HEK293T (cell line): ENCODE data around the gene CD82.

ENCODE experiments used
- CTCF ChIA-PET: fragments of 350-600 bp; formaldehyde crosslinking; extraction: SDS; loops from one replicate; lab custom pipeline; 2021; ENCODE audit warnings: antibody characterized with exemption, inconsistent platforms; lab: Yijun Ruan, JAX
- POLR2A ChIA-PET: fragments of 350-600 bp; formaldehyde crosslinking; extraction: SDS; loops from one replicate; lab custom pipeline; 2020; ENCODE audit warnings: antibody characterized with exemption, inconsistent platforms; lab: Yijun Ruan, JAX
- DNase-seq: peaks from one replicate; pipeline ENCODE4 v3.0.0; 2012; ENCODE audit warnings: mixed read lengths; ENCODE audit errors: extremely low spot score
- ARNT ChIP-seq: fragments of 450-650 bp; IDR thresholded peaks from 2 replicates; pipeline ENCODE4 v1.6.1; 2017; ENCODE audit warnings: mild to moderate bottlenecking
- BHLHE40 ChIP-seq: fragments of 450-650 bp; IDR thresholded peaks from 2 replicates; pipeline ENCODE4 v1.6.1; 2016; ENCODE audit warnings: mild to moderate bottlenecking, moderate library complexity, borderline replicate concordance
- CTBP1 ChIP-seq: fragments of 450-650 bp; IDR thresholded peaks from 2 replicates; pipeline ENCODE4 v1.6.1; 2016; ENCODE audit warnings: borderline replicate concordance
- ELF4 ChIP-seq: fragments of 450-650 bp; IDR thresholded peaks from 2 replicates; pipeline ENCODE4 v1.6.1; 2017; ENCODE audit warnings: antibody characterized with exemption
- FOXA1 ChIP-seq: fragments of 450-650 bp; IDR thresholded peaks from 2 replicates; pipeline ENCODE4 v1.6.1; 2016; ENCODE audit warnings: mild to moderate bottlenecking
- FOXK2 ChIP-seq: fragments of 450-650 bp; IDR thresholded peaks from 2 replicates; pipeline ENCODE4 v1.6.1; 2016; ENCODE audit warnings: mild to moderate bottlenecking
- FOXM1 ChIP-seq: fragments of 450-650 bp; IDR thresholded peaks from 2 replicates; pipeline ENCODE4 v1.6.1; 2017; ENCODE audit warnings: mild to moderate bottlenecking, borderline replicate concordance
- HDGF ChIP-seq: fragments of 450-650 bp; IDR thresholded peaks from 2 replicates; pipeline ENCODE4 v1.6.1; 2017; ENCODE audit warnings: antibody characterized with exemption, borderline replicate concordance
- L3MBTL2 ChIP-seq: fragments of 450-650 bp; conservative IDR thresholded peaks from 2 replicates; pipeline ENCODE4 v1.6.1; 2016; ENCODE audit warnings: mild to moderate bottlenecking
- LEF1 ChIP-seq: fragments of 450-650 bp; IDR thresholded peaks from 2 replicates; pipeline ENCODE4 v1.6.1; 2017; ENCODE audit warnings: mild to moderate bottlenecking, borderline replicate concordance
- NFRKB ChIP-seq: fragments of 450-650 bp; IDR thresholded peaks from 2 replicates; pipeline ENCODE4 v1.6.1; 2016; ENCODE audit warnings: mild to moderate bottlenecking, moderate library complexity
- PKNOX1 ChIP-seq: fragments of 450-650 bp; IDR thresholded peaks from 2 replicates; pipeline ENCODE4 v1.6.1; 2016
- SP1 ChIP-seq: fragments of 450-650 bp; IDR thresholded peaks from 2 replicates; pipeline ENCODE4 v1.6.1; 2017
- SUZ12 ChIP-seq: fragments of 450-650 bp; IDR thresholded peaks from 2 replicates; pipeline ENCODE4 v1.6.1; 2016; ENCODE audit warnings: mild to moderate bottlenecking
- TARDBP ChIP-seq: fragments of 450-650 bp; IDR thresholded peaks from 2 replicates; pipeline ENCODE4 v1.6.1; 2016
- ZNF384 ChIP-seq: fragments of 450-650 bp; IDR thresholded peaks from 2 replicates; pipeline ENCODE4 v1.6.1; 2016

Gene CD82

GRCh38 chr11:44561275-44561805 lies 4.1 kb upstream of the CD82 start:
- TF ChIP-seq L3MBTL2 (no peak), FOXM1 (no peak), NFRKB (no peak), FOXA1 (no peak), SP1 (no peak), PKNOX1 (no peak), SUZ12 (no peak), BHLHE40 (no peak), ELF4 (no peak), HDGF (no peak), CTBP1 (no peak)
- POLR2A ChIA-PET, result no interaction called here
- CTCF ChIA-PET, result no interaction called here
- DNase-seq, result no peak

DNA sequence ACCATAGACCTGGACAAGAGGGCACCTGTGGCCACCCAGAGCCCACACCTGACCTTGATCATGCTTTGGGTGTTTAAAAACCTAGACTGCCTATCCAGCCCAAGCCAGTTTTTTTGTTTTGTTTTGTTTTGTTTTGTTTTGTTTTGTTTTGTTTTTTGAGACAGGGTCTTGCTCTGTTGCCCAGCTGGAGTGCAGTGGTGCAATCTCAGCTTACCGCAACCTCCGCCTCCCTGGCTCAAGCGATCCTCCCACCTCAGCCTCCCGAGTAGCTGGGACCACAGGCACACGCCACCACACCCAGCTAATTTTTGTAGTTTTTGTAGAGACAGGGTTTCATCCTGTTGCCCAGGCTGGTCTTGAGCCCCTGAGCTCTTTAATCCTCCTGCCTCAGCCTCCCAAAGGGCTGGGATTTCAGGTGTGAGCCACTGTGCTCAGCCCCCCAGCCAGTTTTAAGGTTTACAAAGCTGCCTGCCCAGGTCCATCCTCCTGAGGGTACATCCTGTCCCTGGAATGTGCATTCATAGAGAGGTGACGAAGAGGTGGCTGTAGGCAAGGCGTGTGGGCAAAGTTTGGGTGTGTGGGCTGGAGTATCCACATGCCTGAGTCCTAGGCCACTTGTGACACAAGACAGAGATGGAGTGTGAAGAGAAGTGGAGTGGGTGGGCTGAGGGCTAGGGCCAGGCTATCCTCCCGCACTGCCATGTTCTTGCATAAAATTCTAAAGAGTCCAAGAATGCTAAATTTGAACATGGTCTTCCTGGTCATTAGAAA lies 3.3 kb upstream of the CD82 start:
- no peak for DNase-seq
- POLR2A ChIA-PET, result no interaction called here
- CTCF ChIA-PET, result no interaction called here
- TF ChIP-seq ARNT, result no peak
- no peak for TF ChIP-seq CTBP1
- no peak for TF ChIP-seq FOXK2
- no peak for TF ChIP-seq L3MBTL2

GRCh38 chr11:44562845-44563460 lies 2.5 kb upstream of the CD82 start:
- POLR2A ChIA-PET, result no interaction called here
- no peak for DNase-seq
- CTCF ChIA-PET, result no interaction called here
- TF ChIP-seq ZNF384 (no peak), CTBP1 (no peak), FOXA1 (no peak), PKNOX1 (no peak), SP1 (no peak), HDGF (no peak), FOXK2 (no peak), SUZ12 (no peak), ELF4 (no peak), L3MBTL2 (no peak), NFRKB (no peak), FOXM1 (no peak), BHLHE40 (no peak)

DNA sequence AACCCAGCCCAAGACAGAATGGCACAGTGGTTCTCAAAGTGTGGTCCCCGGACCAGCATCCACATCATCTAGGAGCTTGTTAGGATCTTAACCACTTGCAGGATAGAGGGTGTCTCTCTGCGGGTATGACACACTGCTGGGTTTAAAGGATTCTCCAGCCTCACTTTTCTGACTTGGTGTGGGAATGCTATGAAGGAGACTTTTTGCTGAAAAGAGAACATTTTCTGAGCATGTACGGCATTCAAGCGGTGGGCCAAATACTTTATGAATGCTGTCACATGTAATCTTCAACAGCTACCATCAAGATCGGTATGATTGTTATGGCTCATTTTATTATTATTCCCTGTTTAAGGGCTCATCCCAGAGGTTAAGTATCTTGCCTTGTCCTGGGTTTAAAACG lies 1.8 kb upstream of the CD82 start:
- POLR2A ChIA-PET, result no interaction called here
- DNase-seq, result no peak
- CTCF ChIA-PET, result interaction anchor here (1.0 to 1.5 kb wide), 2 partner anchors 53 to 347 kb away, joined by 3 to 5 read pairs; no protein-coding TSS in a partner anchor
- TF ChIP-seq ARNT, result no peak

DNA sequence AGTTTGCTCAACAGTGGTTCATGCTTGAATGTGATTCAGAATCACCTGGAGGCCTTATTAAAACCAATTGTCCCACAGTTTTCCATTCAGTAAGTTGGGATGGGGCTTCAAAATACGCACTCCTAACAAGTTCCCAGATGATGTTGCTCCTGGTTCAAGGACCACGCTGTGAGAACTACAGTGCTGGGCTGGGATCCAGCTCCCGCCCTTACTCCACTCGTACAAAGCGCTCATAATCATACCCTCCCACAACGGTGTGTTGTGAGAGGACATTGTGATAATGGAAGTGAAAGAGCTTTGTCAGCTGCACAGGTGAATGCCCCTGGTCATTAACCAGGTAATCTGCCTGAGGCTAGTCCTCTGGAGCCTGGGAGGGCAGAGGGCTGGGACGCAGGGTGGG lies 1.3 kb upstream of the CD82 start:
- CTCF ChIA-PET, result interaction anchor here (1.0 to 1.5 kb wide), 2 partner anchors 53 to 347 kb away, joined by 3 to 5 read pairs; no protein-coding TSS in a partner anchor
- TF ChIP-seq ZNF384, result no peak
- no peak for TF ChIP-seq L3MBTL2
- no peak for TF ChIP-seq LEF1
- no peak for TF ChIP-seq ELF4
- TF ChIP-seq NFRKB, result no peak
- TF ChIP-seq PKNOX1, result no peak
- TF ChIP-seq FOXK2, result no peak
- TF ChIP-seq SUZ12, result no peak
- no peak for TF ChIP-seq TARDBP
- TF ChIP-seq HDGF, result no peak
- no peak for TF ChIP-seq ARNT
- no peak for TF ChIP-seq FOXA1
- no peak for TF ChIP-seq SP1
- no peak for TF ChIP-seq BHLHE40
- POLR2A ChIA-PET, result no interaction called here
- no peak for DNase-seq

- no peak for DNase-seq
- ChIA-PET POLR2A (no interaction called here), CTCF (interaction anchor here (0.6 to 1.5 kb wide), 4 partner anchors 8 to 364 kb away, joined by 3 to 5 read pairs (median 3); no protein-coding TSS in a partner anchor)
- TF ChIP-seq CTBP1 (no peak), SUZ12 (no peak), ARNT (no peak), PKNOX1 (no peak), FOXM1 (no peak), TARDBP (no peak), FOXA1 (no peak), HDGF (no peak), SP1 (no peak), FOXK2 (no peak), ZNF384 (no peak), NFRKB (no peak), BHLHE40 (no peak), ELF4 (no peak), LEF1 (no peak), L3MBTL2 (no peak)
Measured at GRCh38 chr11:44564670-44565210, 723 bp upstream of the CD82 start.
